ENCODE results near the gene SBF2. TPM values are rescaled to one million over a fixed set of nuclear protein-coding genes. Genes with fewer than 3 reads are reported as not detected.

SBF2 gene
- total RNA-seq, 2 donors from 2014 or later: 13.4 to 28.8 TPM

DNA sequence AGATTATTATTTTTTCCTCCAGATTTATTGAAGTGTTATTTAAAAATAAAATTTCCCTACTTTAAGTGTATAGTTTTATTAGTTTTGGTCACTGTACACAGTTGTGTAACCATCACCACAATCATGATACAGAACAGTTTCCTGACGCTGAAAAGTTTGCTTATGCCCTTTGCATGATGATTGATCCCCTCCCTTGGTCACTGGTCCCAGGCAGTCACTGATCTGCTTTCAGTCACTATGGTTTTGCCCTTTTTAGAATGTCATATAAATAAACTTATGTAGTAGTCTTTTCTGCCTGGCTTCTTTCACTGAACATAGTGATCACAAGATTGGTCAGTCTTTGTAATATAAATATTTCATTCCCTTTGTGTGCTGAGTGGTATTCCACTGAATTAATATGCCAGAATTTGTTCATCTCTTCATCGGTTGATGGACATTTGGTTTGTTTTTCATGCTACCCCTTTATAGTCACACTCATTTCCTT lies 489.6 kb downstream of the SBF2 start:
- Mint-ChIP-seq H3K4me1 (ENCODE audit: low read depth) (peaks cover 13% of the 10 kb centered on the region), H3K27ac (no peak overlapping the region), H3K4me3 (no peak overlapping the region), H3K36me3 (ENCODE audit: insufficient read depth in 2 of 2) (peaks cover 3% of the 10 kb centered on the region in 2 donors), H3K27me3 (ENCODE audit: low read depth) (no peaks in the 10 kb centered on the region), H3K9me3 (no peaks in the 10 kb centered on the region)
- DNase-seq (no peak), ATAC-seq (replicated peaks in 1 of 2) (no peak)

DNA sequence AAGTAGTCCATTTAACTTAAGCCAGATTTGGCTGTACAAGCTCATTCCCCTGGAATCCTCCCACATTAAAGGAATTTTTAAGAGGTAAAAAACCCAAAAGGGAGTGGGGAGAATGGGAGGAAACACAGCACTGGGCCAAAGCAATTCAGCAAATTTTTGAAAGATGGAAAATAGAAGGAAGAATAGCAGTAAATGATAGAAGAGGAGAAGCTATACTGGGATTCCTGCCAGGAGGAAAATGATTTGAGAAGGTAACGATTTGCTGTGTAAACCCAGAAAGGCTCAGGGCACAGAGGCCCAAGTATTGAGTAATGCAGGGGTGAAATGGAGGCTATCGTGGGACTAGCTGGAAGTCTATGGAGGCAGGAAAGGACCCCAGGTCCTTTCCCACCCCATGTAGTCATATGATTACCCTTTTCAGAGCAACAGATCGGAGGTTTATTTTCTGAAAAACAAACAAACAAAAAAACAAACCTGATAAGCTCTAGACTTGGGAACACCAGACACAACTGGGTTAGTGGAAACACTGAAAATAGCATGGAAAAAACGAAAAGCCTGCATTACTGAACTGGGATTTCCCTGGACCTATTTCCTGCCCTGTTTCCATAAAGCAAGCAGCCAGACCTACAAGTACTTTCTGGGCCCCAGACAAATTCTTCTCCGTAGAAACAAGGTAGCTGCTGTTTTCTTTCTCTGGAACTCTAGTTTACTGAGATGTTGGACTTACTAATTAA lies 490.2 kb downstream of the SBF2 start:
- no peak for DNase-seq
- no peak overlapping the region for H3K4me3 Mint-ChIP-seq
- peaks cover 3% of the 10 kb centered on the region in 2 donors for H3K36me3 Mint-ChIP-seq (ENCODE audit: insufficient read depth in 2 of 2)
- H3K4me1 Mint-ChIP-seq (ENCODE audit: low read depth): peaks cover 19% of the 10 kb centered on the region
- ATAC-seq (replicated peaks in 1 of 2): no peak
- no peaks in the 10 kb centered on the region for H3K9me3 Mint-ChIP-seq
- no peaks in the 10 kb centered on the region for H3K27me3 Mint-ChIP-seq (ENCODE audit: low read depth)
- peak overlapping the region; percentile 72 for H3K27ac Mint-ChIP-seq

DNA sequence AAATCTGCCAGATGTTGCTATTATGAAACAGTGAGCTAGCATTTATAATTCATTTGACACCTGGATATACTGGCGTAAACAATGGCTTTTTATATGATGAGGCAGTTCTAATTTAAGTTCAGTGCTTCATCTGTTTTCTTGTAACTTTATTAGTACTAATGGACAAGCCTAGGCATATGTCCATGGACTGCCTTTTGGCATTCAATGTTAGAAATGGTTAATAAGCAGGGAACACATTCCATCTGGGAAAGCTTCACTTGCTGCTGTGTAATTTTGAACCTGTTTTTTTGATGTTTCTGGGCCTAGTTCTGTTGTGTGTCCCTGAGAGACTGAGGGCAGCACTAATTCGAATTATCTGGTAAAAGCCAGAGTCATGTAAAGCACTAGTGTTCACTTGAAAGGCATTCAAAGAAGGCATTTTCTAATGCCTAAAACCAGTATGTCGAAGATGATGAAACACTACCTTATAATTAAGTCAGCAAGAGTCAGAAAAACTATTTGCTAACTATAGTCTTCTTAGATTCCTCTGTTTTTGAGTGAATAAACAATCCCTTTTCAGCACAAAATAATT lies 491.6 kb downstream of the SBF2 start:
- H3K9me3 Mint-ChIP-seq: no peaks in the 10 kb centered on the region
- H3K36me3 Mint-ChIP-seq (ENCODE audit: insufficient read depth in 2 of 2): peaks cover 0 to 3% of the 10 kb centered on the region in 2 donors
- H3K4me3 Mint-ChIP-seq: no peak overlapping the region
- H3K27me3 Mint-ChIP-seq (ENCODE audit: low read depth): no peaks in the 10 kb centered on the region
- peaks cover 20% of the 10 kb centered on the region for H3K4me1 Mint-ChIP-seq (ENCODE audit: low read depth)
- DNase-seq (no peak), ATAC-seq (replicated peaks in 1 of 2) (no peak)
- H3K27ac Mint-ChIP-seq: no peak overlapping the region

DNA sequence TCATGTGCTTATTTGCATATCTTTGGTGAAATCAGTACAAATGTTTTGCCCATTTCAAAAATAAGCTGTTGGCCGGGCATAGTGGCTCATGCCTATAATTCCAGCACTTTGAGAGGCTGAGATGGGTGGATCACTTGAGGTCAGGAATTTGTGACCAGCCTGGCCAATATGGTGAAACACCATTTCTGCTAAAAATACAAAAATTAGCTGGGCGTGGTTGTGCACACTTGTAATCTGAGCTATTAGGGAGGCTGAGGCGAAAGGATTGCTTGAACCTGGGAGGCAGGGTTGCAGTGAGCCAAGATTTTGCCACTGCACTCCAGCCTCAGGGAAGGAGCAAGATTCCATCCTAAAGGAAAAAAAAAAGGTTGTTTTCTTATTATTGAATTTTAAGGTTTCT lies 494.1 kb downstream of the SBF2 start:
- Mint-ChIP-seq H3K4me3 (no peak overlapping the region), H3K27ac (no peak overlapping the region), H3K4me1 (ENCODE audit: low read depth) (peaks cover 20% of the 10 kb centered on the region), H3K27me3 (ENCODE audit: low read depth) (no peaks in the 10 kb centered on the region), H3K9me3 (no peaks in the 10 kb centered on the region), H3K36me3 (ENCODE audit: insufficient read depth in 2 of 2) (no peaks in the 10 kb centered on the region)
- DNase-seq: no peak
- no peak for ATAC-seq (replicated peaks in 1 of 2)

DNA sequence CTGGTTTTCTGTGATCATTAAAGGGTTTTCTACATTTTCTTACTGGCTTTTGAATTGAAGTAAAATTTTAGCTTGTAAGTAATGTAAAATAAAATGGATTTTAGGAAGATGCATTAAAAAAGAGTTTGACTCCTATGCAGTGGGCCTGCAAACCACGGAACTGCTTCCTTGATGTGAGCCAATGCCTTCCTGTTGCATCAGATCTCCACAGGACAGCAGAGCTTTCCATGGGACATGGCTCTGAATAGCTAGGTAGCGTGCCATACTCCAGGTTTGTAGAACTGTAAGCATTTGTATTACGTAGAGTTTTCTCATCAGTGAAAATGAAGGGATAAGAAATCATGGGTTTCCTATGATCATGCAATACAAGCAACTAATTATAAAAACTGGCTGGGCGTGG lies 496.7 kb downstream of the SBF2 start:
- no peaks in the 10 kb centered on the region for H3K9me3 Mint-ChIP-seq
- H3K27me3 Mint-ChIP-seq (ENCODE audit: low read depth): no peaks in the 10 kb centered on the region
- DNase-seq (no peak), ATAC-seq (replicated peaks in 1 of 2) (no peak)
- peaks cover 9% of the 10 kb centered on the region for H3K4me1 Mint-ChIP-seq (ENCODE audit: low read depth)
- no peak overlapping the region for H3K27ac Mint-ChIP-seq
- H3K36me3 Mint-ChIP-seq (ENCODE audit: insufficient read depth in 2 of 2): no peaks in the 10 kb centered on the region
- no peak overlapping the region for H3K4me3 Mint-ChIP-seq

DNA sequence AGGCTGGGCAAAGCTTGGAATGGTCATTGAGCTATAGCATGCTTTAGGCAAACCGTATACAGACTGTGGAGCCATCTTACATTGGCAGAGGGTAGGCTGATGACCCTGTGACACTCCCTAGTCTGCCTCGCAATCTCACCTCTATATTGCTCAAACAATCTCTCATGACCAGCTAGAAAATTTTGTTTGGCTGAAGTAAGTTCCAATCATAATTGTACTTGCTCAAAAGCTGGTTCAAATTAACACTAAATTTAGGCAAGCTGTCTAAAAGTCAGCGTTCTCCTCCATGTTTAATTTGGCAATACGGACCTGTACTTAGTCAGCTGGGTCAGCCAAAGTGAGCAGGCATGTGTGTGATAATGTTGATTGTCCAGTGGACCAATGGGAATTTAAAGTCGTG lies 497.2 kb downstream of the SBF2 start:
- H3K27ac Mint-ChIP-seq: no peak overlapping the region
- ATAC-seq (replicated peaks in 1 of 2): no peak
- H3K4me1 Mint-ChIP-seq (ENCODE audit: low read depth): peaks cover 11% of the 10 kb centered on the region

DNA sequence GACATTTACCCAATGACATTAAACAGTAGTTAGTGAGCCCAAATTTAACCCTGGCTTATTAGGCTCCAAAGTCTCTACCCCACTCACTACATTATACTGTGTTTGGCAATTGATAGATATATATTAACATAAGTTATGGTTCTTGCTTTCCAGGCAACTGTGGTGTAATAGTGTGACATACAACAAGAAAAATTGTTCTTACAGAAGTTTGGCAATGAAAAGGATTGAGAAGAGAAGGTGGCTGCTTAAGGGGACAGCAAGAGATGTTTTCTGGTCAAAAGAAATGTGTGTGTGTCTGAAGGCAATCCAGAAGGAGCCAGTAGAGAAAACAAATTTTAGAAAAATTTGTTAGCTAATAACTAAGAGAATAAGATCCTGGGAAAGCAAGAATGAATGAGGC lies 497.8 kb downstream of the SBF2 start:
- no peaks in the 10 kb centered on the region for H3K27me3 Mint-ChIP-seq (ENCODE audit: low read depth)
- DNase-seq (no peak), ATAC-seq (replicated peaks in 1 of 2) (no peak)
- H3K9me3 Mint-ChIP-seq: no peaks in the 10 kb centered on the region
- H3K4me3 Mint-ChIP-seq: no peak overlapping the region
- H3K27ac Mint-ChIP-seq: no peak overlapping the region
- H3K4me1 Mint-ChIP-seq (ENCODE audit: low read depth): peaks cover 16% of the 10 kb centered on the region
- no peaks in the 10 kb centered on the region for H3K36me3 Mint-ChIP-seq (ENCODE audit: insufficient read depth in 2 of 2)

More for the DNA sequence above, 497.2 kb downstream of the SBF2 start:
- Mint-ChIP-seq H3K4me3 (no peak overlapping the region), H3K36me3 (ENCODE audit: insufficient read depth in 2 of 2) (no peaks in the 10 kb centered on the region), H3K27me3 (ENCODE audit: low read depth) (no peaks in the 10 kb centered on the region), H3K9me3 (no peaks in the 10 kb centered on the region)
- no peak for DNase-seq

DNA sequence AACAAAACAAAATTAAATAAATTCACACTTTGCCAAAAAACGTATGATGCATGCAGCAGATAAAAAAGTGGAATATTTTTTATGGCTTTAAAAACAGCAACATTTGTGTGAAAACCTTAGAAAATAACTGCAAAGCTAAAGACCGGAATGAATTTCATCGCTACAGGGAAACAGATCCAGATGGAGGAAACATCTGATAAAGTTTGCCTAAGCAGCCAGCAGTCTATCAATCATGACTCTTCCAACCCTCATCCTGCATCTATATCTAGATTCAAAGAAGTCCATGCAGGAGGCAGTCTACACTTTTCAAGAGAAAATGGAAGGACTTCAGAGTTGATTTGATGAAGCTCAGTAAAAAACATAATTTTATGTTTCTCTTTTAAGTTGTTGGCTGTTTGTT lies 503.3 kb downstream of the SBF2 start:
- H3K4me1 Mint-ChIP-seq (ENCODE audit: low read depth): peaks cover 9% of the 10 kb centered on the region
- no peak overlapping the region for H3K27ac Mint-ChIP-seq
- H3K9me3 Mint-ChIP-seq: no peaks in the 10 kb centered on the region
- no peak for DNase-seq
- ATAC-seq (replicated peaks in 1 of 2): no peak
- no peak overlapping the region for H3K4me3 Mint-ChIP-seq
- no peaks in the 10 kb centered on the region for H3K27me3 Mint-ChIP-seq (ENCODE audit: low read depth)
- no peaks in the 10 kb centered on the region for H3K36me3 Mint-ChIP-seq (ENCODE audit: insufficient read depth in 2 of 2)

DNA sequence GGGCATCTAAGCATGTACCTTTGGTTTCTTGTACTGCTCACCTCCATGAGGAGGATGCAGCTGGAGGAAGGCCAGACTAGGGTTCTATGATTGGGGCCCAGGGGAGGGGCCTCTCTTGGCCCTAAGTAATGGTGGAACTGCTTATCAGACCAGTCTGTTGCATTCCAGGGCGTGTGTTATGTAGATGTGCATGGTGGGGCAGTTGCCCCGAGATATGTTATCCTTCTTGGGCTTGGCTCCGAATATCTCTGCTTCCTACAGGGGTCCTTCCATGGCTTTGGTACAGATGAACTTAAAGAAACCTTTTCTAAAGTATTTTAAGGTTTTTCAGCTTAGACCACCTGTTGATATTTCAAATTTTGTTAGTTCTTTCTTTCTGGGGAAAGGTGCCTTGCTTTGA lies 504.1 kb downstream of the SBF2 start:
- Mint-ChIP-seq H3K36me3 (ENCODE audit: insufficient read depth in 2 of 2) (peaks cover 0 to 3% of the 10 kb centered on the region in 2 donors), H3K4me3 (no peak overlapping the region), H3K27ac (no peak overlapping the region), H3K4me1 (ENCODE audit: low read depth) (peaks cover 9% of the 10 kb centered on the region), H3K27me3 (ENCODE audit: low read depth) (no peaks in the 10 kb centered on the region), H3K9me3 (no peaks in the 10 kb centered on the region)
- ATAC-seq (replicated peaks in 1 of 2) (no peak), DNase-seq (no peak)

DNA sequence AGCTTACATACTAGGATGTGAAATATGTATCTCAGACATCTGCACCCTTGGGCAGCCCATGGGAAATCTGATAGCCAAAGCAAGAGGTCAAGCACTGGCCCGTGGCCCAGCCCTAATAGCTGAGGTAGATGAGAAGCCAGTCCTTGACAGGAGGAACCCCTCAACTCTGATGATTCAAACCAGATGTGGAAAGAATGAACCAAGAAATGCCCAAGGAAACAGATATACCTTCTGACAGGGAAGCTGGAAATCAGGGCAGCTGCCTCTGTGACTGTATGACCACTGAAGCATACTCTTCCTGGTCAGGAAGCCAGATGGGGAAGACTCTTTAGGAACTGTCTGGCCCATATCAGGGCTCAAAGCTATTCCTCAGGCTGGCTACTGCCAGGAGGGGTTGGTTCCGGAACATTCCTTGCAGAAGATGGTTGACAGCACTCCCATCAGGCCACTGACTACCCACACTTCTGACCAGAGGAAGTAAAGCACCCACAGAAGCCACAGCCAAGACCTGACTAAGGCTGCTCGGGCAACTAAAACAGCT lies 506.0 kb downstream of the SBF2 start:
- Mint-ChIP-seq H3K9me3 (no peaks in the 10 kb centered on the region), H3K27ac (no peak overlapping the region), H3K36me3 (ENCODE audit: insufficient read depth in 2 of 2) (peaks cover 0 to 4% of the 10 kb centered on the region in 2 donors), H3K27me3 (ENCODE audit: low read depth) (no peaks in the 10 kb centered on the region), H3K4me1 (ENCODE audit: low read depth) (peaks cover 9% of the 10 kb centered on the region), H3K4me3 (no peak overlapping the region)
- ATAC-seq (replicated peaks in 1 of 2): no peak
- no peak for DNase-seq

DNA sequence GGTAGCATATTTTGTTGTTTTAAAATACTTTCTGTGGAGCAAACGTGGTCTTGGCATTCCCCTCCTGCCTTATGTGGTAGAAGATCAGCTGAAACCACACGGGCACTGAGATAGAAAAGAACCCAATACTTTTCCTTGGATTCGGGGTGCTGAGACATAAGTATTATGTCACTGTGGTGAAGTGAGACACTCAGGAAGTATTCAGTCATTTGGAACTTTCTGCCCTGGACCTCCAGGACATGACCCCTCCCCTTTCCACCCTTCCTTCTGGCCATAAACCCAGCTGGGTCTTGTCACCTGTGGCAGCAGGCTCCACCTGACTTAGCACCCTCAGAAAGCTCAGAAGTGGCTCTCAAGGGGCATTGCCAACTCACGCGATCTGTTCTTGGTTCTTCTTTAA lies 506.8 kb downstream of the SBF2 start:
- H3K4me3 Mint-ChIP-seq: no peak overlapping the region
- H3K9me3 Mint-ChIP-seq: no peaks in the 10 kb centered on the region
- peaks cover 8% of the 10 kb centered on the region for H3K4me1 Mint-ChIP-seq (ENCODE audit: low read depth)
- no peak for DNase-seq
- no peak for ATAC-seq (replicated peaks in 1 of 2)
- no peaks in the 10 kb centered on the region for H3K27me3 Mint-ChIP-seq (ENCODE audit: low read depth)
- H3K36me3 Mint-ChIP-seq (ENCODE audit: insufficient read depth in 2 of 2): peaks cover 0 to 4% of the 10 kb centered on the region in 2 donors
- H3K27ac Mint-ChIP-seq: no peak overlapping the region

DNA sequence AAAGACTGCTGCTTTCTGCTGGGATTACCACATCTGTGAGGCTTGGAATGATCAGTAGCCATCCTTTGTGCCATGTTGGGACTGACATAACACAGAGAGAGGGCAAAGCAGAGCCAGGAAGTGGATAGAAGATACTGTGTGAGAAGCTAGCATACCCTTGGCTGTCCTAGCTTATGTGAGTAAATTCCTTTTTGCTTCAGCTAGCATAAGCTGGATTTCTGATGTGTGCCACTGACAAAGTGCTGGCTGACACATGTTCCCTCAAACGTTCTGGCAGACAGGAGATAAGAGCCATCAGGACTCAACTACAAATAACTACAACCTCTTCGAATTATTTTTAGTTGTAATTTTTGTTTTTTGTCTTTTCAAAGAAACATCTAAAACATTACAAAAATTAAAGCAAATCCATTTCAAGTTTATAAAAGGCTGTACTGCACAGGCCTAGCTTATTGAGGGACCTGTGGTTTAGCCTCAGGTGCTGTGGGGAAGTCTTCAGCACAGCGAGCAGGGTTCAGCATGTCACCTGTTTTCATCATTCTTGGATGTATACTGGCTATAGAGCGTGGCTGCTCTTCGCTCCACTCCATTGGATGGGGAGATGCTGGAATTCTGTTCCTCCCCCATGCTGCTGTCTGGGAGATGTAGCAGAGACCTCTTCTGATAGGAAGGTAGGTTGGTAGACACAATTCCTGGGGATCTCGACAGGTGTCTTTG lies 509.3 kb downstream of the SBF2 start:
- H3K36me3 Mint-ChIP-seq (ENCODE audit: insufficient read depth in 2 of 2): peaks cover 0 to 5% of the 10 kb centered on the region in 2 donors
- no peak for ATAC-seq (replicated peaks in 1 of 2)
- no peaks in the 10 kb centered on the region for H3K9me3 Mint-ChIP-seq
- H3K4me3 Mint-ChIP-seq: no peak overlapping the region
- H3K27ac Mint-ChIP-seq: no peak overlapping the region
- no peak for DNase-seq
- no peaks in the 10 kb centered on the region for H3K27me3 Mint-ChIP-seq (ENCODE audit: low read depth)
- no peaks in the 10 kb centered on the region for H3K4me1 Mint-ChIP-seq (ENCODE audit: low read depth)

DNA sequence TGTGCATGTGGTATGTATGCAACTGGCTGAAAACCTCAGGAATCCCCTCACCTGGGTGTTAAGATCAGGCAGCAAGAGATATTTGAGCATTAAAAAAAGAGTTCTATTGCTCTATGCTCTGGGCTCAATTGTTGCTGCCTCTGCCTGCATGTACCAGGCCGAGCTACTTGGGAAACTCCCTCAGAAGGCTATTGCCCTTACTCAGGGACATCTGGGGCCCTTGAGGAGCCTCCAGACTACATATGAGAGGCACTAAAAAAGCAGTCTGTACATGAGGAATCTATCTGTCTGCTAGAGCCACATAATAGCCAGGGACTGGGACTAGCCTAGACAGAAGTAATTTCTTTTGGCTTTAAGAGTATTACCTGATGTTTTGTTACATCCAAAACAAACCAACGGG lies 510.0 kb downstream of the SBF2 start:
- Mint-ChIP-seq H3K27ac (peak overlapping the region; percentile 38), H3K4me1 (ENCODE audit: low read depth) (no peaks in the 10 kb centered on the region), H3K36me3 (ENCODE audit: insufficient read depth in 2 of 2) (peaks cover 0 to 5% of the 10 kb centered on the region in 2 donors), H3K9me3 (no peaks in the 10 kb centered on the region), H3K27me3 (ENCODE audit: low read depth) (no peaks in the 10 kb centered on the region), H3K4me3 (no peak overlapping the region)
- no peak for ATAC-seq (replicated peaks in 1 of 2)
- DNase-seq: no peak
